Amniotic epithelial cell (primary cell): ENCODE data around the gene RNF5.

ENCODE experiments used
- DNase-seq: peaks from one replicate; pipeline ENCODE4 v3.0.0-alpha.2; 2010; ENCODE audit warnings: low read depth

RNF5 gene

GRCh38 chr6:32177788-32178546 lies at the start of gene RNF5:
Gene RNF5, plus strand, starts transcription at chr6:32178405. Its CDS starts 107 bp downstream, at chr6:32178512.
- DNase-seq: peak; percentile 100

GRCh38 chr6:32128751-32129296 lies 49.4 kb upstream of the RNF5 start:
- DNase-seq: no peak

GRCh38 chr6:32129297-32130088 lies 48.7 kb upstream of the RNF5 start:
- DNase-seq: no peak

- no peak for DNase-seq
These were observed 46.7 kb upstream of the RNF5 start for GRCh38 chr6:32131439-32131948.

GRCh38 chr6:32132110-32132509 lies 46.1 kb upstream of the RNF5 start:
- DNase-seq: no peak

- DNase-seq: peak; percentile 48
These were observed 44.4 kb upstream of the RNF5 start for GRCh38 chr6:32133786-32134185.

- DNase-seq: no peak
These were observed 40.8 kb upstream of the RNF5 start for GRCh38 chr6:32137454-32137853.

GRCh38 chr6:32139590-32139989 lies 38.6 kb upstream of the RNF5 start:
- no peak for DNase-seq

- peak; percentile 16 for DNase-seq
These were observed 37.7 kb upstream of the RNF5 start for GRCh38 chr6:32140420-32141046.

GRCh38 chr6:32144238-32144637 lies 34.0 kb upstream of the RNF5 start:
- DNase-seq: peak; percentile 39

GRCh38 chr6:32146287-32146686 lies 31.9 kb upstream of the RNF5 start:
- peak; percentile 28 for DNase-seq

GRCh38 chr6:32146687-32147086 lies 31.5 kb upstream of the RNF5 start:
- no peak for DNase-seq

GRCh38 chr6:32147401-32148132 lies 30.6 kb upstream of the RNF5 start:
- no peak for DNase-seq

- peak; percentile 44 for DNase-seq
These were observed 29.7 kb upstream of the RNF5 start for GRCh38 chr6:32148289-32149091.

- no peak for DNase-seq
These were observed 29.0 kb upstream of the RNF5 start for GRCh38 chr6:32149092-32149755.

GRCh38 chr6:32149932-32150870 lies 28.0 kb upstream of the RNF5 start:
- no peak for DNase-seq

GRCh38 chr6:32151181-32151862 lies 26.9 kb upstream of the RNF5 start:
- no peak for DNase-seq
